Measurements from ENCODE around the gene HSP90AB1.

Gene HSP90AB1

DNA sequence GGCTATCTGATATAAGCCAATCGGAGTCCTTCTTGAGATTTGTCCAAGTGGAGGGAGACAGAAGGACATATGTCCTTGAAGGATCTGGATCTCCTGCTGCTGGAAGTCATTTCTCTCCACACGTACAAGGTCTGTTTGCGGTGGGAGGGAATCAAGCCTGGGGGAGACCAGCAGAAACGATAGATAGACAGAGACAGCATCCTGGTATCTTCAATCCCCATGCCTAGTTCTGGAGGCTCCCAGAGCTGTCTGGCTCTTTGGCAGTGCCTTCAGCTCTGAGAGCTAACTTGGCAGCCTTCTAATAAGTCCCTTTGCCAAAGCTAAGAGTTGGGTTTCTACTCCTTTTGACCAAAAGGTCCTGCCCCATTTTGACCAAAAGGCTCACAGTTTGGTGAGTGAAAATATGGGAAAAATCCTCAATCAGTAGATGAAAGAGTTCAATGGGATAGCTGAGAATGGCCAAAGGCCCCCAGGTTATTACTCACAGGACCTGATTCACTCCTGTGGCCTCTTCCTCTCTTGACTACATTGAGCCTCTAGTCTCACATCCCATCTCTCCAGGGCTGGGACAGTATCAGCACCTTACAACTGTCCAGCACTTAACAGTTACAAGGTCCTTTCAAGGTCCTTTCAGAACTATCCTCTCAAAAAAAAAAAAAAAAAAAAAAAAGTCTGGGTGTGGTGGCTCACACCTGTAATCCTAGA is 45.9 kb downstream of the HSP90AB1 start:
- no peak for DNase-seq

DNA sequence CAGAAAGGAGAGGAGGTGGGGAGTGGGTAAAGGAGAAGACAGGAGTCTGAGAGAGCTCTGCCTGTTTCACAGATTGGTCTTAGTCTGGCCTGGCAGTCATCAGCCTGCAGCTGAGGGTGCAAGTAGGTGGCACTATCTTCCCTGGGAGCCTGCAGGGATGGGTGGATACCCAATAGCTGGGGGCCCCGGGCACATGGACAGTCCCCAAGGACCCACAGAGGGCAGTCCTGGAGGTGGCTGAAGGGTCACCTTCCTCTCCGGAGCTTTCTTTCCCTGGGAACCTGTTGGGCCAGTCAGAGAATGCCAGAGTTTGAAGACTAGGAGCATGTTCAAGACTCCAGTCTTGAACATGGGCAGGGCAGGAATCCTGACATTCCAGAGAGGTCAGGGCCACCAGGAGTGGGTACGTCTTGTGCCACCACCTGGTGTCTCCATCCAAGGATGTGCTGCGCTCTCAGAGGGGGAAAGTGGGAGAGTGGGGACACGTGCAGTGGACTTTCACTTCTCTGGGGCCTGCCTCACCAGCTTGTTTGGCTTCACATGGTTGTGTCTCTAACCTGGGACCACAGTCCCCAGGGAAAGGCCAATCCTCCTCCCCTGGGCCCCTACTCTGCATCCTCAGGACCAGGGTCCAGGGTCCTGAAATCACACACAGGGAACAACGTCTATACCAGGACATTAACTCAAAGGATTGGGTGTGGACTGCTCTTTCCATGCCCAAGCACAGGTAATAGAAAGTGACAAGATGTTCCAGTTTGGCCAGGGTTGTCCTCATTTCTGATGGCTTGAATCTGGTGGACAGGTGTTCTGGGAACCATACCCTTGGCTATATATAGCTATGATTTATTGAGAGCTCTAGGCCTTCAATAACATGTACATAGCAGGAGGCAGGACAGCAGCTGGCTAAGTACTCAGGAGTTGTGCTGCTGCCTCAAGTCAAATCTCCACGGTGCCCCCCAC is 48.2 kb downstream of the HSP90AB1 start:
- no peak for DNase-seq

DNA sequence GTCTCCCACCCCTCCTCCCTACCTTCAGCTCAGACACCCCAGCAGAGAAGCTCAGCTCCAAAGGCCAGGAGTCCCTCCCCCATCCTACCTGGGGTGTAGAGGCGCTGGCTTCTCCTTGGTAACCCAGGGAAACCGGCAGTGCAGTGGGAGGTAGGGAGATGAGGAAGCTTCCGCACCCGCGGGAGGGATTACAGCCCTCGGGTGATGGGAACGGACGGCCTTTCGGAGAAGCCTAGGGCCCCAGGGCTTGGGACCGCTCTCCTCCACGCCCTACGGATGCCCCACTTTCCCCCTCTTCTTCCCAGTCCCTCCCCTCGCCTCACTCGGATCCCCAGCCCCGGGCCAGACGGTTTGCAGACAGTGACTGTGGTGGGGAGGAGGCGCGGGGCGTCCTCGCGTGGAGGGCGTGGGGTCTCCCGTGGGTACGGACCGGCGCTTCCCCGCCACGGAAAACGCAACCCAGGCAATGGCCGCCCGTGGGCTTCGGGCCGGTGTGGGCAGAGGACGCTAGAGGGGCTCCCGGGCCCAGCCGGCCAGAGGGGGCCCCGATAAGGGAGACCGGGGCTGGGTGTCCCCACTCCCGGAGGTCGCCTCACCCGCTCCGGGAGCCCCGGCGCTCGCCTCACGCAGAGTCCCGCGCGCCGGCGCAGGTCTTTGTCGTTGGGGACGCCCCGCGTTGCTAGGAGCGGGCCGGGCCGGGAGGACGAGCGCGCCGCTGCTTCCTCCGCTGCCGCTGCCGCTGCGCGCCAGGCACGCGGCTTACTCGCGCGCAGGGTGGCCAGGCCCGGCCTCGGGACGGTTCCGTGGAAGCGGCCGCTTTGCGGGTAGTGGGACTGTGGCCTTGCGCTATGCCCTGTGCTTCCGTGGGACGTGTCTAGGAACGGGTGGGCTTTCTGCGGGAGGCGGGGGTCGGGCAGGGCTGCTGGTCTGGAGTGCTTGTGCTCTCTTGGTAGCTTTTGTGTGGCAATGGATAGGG is 50.5 kb downstream of the HSP90AB1 start:
- peak; percentile 38 for DNase-seq

DNA sequence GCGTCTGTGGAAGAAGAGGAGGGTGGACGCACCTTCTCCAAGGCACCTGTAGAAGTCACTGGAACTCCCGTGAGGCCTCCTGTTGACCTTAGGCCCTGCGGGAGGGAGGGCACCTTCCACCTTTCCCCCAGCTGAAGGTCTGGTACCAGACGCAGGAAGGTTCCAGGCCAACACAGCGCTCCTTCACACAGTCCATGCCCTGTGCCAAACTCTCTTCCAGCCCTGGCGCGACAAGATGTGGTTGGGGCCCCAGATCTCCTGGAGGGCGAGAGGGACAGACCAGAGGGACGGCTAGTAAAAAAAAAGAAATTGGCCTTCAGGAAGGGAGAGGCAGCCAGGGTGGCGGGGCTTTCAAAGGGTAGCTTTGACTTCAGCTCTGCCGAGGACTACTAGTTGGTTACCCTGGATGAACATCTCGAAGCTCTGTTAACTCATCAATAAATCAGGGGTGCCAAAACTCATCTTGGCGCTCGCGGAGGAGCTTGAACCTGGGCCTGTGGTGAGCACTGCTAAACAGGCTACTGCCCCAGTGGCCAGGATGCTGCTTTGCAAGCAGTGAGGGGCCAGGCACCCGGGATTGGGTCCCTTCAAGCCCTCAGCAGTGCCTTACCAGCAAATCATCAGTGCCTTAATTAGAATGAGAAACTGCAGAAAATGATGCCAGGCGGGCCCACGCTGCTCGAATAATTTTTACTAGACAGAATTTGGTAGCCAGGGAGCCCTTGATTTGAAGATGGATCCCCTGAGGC is 51.3 kb downstream of the HSP90AB1 start:
- DNase-seq: no peak

DNA sequence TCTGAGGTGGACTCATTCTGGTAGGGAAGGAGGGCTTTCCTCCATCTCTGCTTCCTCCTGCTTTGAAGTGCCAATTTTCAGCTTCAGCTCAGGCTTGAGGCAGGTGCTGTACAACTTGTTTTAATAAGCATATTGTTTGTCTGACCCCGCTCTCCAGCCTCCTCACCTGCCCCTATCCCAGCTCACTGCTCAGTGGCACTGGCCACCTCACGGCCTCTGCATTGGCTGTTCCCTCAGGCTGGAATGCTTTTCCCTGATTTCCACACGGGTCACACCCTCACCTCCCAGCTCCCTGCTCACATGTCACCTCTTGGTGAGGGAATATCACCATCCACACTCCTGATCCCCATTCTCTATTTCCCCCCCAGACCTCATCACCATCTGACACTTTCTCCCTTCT is 52.0 kb downstream of the HSP90AB1 start:
- DNase-seq: no peak

DNA sequence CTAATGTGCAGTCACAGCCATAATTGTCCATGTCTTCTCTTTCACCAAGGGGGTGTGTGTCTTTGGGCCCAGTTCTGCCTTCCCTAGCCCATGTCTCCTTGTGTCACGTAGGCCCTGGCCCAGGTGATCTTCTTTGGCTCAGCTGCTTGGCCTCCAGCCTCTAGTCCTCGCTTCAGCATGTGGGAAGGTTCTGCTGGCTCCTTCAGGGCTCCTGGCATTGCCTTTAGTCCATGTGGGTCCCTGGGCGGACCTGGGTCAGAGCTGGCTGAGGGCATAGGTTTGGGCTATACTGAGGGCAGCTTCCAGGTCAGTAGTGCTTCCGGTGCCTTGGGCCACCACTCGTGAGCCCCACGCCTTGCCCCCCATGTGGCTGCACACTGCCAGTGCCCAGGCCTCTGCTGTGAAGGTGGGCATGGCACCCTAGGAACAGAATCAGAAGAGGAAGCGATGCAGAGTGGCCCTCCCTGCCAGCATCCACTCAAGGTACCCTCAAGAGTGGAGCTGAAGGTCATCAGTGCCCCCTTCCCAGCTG is 53.5 kb downstream of the HSP90AB1 start:
- no peak for DNase-seq

DNA sequence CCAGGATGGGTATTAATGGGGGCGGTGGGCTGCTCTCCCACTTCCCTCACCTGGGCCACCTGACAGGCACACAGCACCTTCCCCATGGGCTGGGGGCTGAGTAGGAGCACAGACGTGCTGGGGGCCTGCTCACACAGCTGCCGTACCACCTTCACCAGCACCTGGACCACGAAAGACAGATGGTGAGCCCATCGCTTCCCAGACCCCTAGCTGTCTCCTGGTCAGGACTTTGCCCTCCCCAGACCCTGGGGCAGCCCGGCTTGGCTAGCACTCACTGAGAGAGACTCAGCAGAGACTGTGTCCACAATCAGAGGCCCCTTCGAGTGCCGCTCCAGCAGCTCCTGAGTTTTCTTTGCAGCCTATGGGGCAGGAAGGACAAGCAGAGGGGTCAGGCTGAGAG is 54.2 kb downstream of the HSP90AB1 start:
- no peak for DNase-seq

DNA sequence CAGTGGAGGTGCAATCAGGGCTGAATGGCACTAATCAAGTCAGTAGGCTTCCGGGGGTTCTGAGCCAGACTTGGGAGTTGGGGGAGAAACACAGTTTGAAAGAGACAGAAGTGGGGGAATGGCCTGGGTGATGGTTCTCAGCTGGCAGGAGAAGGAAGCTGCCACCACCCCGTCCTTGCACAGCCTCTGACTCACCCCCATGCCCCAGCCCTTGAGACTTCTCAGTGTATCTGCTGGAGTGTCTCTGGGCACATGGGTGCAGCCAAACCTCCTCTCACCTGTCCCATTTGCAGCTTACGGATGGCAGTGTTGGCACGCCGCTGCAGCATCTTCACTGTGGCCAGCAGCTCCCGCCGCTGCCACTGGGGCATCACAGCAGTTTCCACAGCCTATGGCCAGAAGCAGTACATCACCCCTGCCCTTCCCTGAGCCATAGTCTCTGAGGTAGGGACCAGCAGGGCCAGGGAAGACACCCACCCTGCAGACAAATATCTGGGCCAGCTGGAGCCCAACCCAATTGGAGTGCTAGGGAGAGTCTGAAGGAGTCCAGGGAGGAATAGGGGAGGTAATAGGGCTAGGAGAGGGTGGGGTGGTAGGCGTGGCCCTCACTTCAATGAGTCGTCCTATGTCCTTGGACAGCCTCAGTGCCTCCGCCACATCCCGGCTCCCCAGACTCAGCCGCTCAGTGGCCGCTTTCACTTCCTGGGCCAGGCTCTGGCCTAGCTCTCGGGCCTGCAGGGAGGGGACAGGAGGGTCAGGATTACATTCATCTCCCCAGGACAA is 55.1 kb downstream of the HSP90AB1 start:
- DNase-seq: no peak

DNA sequence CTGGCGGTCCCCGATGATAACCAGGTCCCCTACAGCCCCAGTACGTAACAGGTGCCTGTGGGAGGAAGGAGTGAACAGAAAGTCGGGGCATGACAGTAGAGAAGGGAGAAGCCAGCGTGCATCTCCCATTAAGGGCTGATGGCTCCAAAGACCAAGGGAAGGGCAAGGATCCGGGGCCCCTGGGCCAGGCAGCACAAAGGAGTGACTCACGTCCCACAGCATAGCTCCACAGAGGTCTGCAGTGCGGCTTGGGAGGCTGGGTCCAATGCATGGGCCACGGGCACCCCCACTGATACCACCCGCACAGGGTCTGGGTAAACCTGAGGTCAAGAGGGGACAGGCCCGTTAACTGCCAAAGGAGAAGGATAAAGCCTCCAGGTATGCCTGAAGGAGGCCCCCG is 56.0 kb downstream of the HSP90AB1 start:
- no peak for DNase-seq

Data from activated CD4-positive, alpha-beta T cell treated with anti-CD3 and anti-CD28 coated beads, Interleukin-2, amount 50 U/mL, for 16 hours (primary cell).